ENCODE data around the gene STAMBPL1.
A peak's percentile ranks its signal among the peaks of the same experiment; 100 is the strongest.
"Not testable (repeated sequence)": the region's sequence is repeated elsewhere in the genome, so short reads cannot be mapped to it uniquely, and the experiment has no call there.

The STAMBPL1 gene

GRCh38 chr10:88920986-88921593, 41.0 kb downstream of the STAMBPL1 start:
- DNase-seq, result no peak

GRCh38 chr10:88922041-88922440, 42.0 kb downstream of the STAMBPL1 start:
- DNase-seq, result no peak

GRCh38 chr10:88923520-88923919, 43.5 kb downstream of the STAMBPL1 start:
- DNase-seq, result no peak

- peak; percentile 81 for DNase-seq
Measured at GRCh38 chr10:88926566-88927415, 46.7 kb downstream of the STAMBPL1 start.

GRCh38 chr10:88927416-88927690, 47.3 kb downstream of the STAMBPL1 start:
- no peak for DNase-seq

- no peak for DNase-seq
Measured at GRCh38 chr10:88928254-88928653, 48.2 kb downstream of the STAMBPL1 start.

- DNase-seq, result peak; percentile 30
Measured at GRCh38 chr10:88931548-88931947, 51.5 kb downstream of the STAMBPL1 start.

- not testable (repeated sequence) for DNase-seq
Measured at GRCh38 chr10:88932029-88932428, 52.0 kb downstream of the STAMBPL1 start.

GRCh38 chr10:88932539-88933256, 52.7 kb downstream of the STAMBPL1 start:
- DNase-seq, result peak; percentile 91

- peak; percentile 55 for DNase-seq
Measured at GRCh38 chr10:88933564-88933963, 53.5 kb downstream of the STAMBPL1 start.

GRCh38 chr10:88934900-88935672, 55.0 kb downstream of the STAMBPL1 start:
- DNase-seq, result peak; percentile 70

GRCh38 chr10:88936656-88937055, 56.6 kb downstream of the STAMBPL1 start:
- no peak for DNase-seq

- no peak for DNase-seq
Measured at GRCh38 chr10:88938039-88938438, 58.0 kb downstream of the STAMBPL1 start.

GRCh38 chr10:88938938-88939337, 58.9 kb downstream of the STAMBPL1 start:
- DNase-seq, result no peak

GRCh38 chr10:88941026-88941425, 61.0 kb downstream of the STAMBPL1 start:
- no peak for DNase-seq

GRCh38 chr10:88943778-88944177, 63.7 kb downstream of the STAMBPL1 start:
- no peak for DNase-seq

GRCh38 chr10:88944813-88945212, 64.8 kb downstream of the STAMBPL1 start:
- DNase-seq, result no peak

- DNase-seq, result no peak
Measured at GRCh38 chr10:88946200-88946599, 66.2 kb downstream of the STAMBPL1 start.

GRCh38 chr10:88946965-88947590, 67.0 kb downstream of the STAMBPL1 start:
- no peak for DNase-seq

- DNase-seq, result no peak
Measured at GRCh38 chr10:88949051-88949450, 69.0 kb downstream of the STAMBPL1 start.

- DNase-seq, result no peak
Measured at GRCh38 chr10:88949912-88950837, 70.1 kb downstream of the STAMBPL1 start.
